NCI-H128 (cell line): ENCODE data around the gene CLASP1.

Experiments used
- DNase-seq: peaks from one replicate; lab custom pipeline; 2025; ENCODE audit not compliant: unreplicated experiment; lab: John Stamatoyannopoulos, UW

CLASP1 gene

DNA sequence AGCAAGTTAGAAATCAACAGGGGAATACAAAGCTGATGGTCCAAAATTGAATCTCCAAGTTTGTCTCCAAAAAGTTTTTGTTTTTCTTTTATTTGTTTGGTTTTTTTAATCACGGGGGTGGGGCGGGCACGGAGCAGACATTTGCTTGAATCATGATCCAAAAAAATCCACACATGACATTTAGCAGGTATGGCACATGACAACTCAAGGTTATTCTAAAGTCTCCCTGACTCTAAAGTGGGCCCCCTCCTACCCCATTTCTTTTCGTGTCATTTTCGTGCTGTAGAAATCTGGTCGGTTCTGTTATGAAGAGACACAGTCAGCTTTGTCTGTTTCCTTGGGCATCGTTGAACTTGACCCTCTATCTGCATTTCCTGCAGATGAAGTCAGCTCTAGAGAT, 104.0 kb downstream of the CLASP1 start:
- DNase-seq: no peak

DNA sequence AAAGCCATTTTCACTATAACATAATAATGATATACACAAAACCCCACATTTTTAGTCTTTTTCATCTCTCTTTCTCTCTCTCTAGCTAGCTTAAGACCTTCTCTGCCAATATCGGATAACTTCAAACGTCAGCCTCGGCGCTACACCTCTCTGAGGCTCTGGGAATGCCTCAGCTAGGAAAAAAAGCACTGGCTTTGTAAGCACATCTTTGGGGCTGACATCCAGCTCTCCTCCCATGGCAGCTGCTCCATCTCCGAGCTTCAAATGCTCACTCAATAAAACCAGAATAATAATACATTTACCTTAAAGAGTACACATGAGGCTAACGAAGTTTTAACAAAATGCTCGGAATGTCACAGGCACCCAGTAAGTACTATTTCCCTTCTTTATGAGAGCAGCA, 107.8 kb downstream of the CLASP1 start:
- DNase-seq: no peak

DNA sequence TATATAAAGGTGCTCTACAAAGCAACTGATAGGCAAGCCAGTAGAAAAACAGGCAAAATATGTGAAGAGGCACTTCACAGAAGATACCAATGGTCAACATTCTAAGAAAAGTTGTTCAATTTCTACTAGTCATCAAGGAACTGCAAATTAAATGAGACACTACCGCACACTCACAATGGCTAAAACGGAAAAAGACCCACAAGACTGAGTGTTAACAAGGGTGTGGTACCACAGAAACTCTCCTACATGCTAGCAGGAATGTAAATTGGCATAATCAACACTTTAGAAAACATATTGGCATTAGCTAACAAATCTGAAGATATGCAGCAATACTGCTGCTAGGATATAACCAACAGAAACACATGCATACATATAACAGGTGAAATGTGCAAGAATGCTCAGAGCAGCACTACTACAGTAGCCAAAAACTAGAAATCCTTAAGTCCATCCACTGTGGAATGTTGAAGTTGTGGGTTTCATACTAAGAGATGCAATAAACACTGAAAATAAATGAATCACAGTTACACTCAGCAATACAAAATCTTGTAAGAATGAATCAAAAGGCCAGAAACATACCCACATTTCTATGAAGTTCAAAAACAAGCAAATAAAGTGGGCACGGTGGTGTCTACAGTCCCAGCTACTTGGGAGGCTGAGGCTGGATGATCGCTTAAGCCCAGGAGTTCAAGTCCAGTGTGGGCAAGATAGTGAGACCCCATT, 109.4 kb downstream of the CLASP1 start:
- DNase-seq: no peak

DNA sequence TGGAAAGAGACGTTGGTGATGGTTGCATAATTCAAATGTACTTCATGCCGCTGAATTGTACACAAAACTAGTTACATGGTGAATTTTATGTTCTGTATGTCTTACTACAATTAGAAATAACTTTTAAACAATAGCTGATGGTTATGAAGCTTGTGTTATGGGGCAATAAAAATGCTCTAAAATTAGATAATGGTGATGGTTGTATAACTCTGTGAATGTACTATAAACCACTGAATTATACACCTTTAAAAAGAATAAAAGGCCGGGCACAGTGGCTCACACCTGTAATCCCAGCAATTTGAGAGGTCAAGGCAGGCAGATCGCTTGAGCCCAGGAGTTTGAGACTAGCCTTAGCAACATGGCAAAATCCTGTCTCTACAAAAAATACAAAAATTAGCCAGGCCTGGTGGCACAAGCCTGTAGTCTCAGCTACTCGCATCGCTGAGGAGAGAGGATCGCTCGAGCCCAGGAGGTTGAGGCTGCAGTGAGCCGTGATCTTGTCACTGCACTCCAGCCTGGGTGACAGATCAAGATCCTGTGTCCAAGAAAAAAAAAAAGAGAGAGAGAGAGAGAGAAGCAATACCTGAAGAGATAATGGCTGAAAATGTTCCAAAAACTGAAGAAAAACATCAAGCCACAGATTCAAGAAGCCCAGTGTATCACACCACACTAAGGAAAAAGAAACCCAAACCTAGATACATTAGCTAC, 112.3 kb downstream of the CLASP1 start:
- no peak for DNase-seq

DNA sequence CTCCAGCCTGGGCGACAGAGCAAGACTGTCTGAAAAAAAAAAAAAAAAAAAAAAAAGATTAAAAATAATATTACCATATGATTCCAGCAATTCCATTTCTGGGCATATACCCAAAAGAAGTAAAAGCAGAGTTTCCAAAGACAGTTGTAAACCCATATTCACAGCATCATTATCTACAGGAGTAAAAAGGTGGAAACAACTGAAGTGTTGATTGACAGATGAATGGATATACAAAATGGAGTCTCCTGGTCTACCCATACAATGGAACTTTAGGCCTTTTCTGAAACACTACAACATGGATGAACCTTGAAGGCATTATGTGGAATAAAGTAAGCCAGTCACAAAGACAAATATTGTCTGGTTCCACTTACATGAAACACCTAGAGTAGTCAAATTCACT, 112.9 kb downstream of the CLASP1 start:
- DNase-seq: no peak

DNA sequence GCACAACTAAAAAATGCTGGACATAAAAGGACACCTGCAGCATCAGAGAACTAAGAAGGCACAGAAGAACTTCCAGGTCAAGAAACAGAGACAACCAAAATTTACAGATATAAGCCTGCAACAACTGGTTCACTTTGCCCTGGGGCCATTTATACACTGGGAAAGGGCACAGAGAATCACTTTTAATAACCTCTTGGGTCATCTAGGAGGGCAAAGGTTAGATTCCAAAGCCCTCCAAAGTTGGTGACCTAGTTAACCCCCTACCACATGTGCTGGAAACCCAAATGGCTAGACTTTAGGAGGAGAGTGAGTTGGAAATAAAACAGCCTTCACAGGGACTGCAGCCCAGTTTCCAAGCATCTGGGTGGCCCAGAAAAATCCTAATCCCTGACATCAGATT, 115.3 kb downstream of the CLASP1 start:
- no peak for DNase-seq

DNA sequence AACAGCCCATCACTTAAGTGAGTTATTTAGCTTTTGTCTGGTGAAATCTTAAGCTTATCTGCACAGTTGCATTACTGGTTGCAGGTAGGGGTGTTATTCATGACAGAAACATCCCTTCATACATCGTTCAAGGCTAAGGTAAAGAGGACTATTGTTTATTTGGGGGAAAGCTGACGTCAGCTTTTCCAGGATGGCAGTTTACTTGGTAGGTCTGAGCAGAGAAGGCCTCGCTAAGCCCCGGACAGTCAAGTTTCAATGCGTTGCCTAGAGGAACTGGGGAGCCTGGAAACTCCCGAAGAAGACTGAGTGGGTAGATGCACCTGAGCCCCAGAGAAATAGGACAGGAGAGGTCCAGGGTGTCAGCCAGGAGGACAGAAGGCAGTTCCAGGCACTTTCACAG, 116.4 kb downstream of the CLASP1 start:
- no peak for DNase-seq

DNA sequence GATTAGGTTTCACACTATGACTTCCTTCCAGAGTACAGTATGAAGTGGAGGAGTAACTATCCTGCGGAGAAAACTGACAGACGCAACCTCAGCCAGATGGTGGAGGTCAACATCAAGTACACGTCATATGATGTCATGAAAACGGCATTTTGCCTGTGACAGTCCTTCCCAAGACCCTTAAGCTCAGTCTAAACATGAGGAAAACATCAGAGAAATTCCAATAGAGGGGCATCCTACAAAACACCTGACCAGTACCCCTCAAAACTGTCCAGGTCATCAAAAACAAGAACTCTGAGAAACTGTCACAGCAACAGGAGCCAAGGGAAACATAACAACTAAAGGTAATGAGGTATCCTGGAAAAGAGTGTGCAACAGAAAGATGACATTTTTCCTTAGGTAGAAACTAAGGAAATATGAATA, 116.9 kb downstream of the CLASP1 start:
- DNase-seq: no peak

DNA sequence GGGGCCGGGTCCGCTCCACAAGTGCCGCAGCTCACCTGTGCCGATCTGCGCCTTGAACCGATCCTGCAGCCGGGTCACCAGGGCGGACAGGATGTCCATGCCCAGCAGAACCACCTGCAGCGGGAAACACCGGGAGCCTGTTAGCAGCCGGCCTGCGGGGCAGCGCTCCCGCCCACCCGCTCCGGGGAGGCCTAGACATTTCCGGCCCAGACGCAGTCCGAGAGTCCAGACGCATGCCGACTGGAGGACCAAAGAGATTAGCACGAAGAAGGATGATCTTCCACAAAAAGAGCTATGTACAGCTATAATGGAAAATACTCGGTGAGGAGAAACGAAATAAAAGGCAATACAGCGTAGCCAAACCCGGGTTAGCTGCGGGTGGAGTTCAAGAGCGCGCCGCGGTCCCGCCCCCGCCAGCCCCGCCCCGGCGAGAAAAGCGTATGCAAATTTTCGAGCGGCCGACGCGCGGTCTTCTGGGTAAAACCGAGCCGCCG, 119.0 kb downstream of the CLASP1 start:
- DNase-seq: no peak

DNA sequence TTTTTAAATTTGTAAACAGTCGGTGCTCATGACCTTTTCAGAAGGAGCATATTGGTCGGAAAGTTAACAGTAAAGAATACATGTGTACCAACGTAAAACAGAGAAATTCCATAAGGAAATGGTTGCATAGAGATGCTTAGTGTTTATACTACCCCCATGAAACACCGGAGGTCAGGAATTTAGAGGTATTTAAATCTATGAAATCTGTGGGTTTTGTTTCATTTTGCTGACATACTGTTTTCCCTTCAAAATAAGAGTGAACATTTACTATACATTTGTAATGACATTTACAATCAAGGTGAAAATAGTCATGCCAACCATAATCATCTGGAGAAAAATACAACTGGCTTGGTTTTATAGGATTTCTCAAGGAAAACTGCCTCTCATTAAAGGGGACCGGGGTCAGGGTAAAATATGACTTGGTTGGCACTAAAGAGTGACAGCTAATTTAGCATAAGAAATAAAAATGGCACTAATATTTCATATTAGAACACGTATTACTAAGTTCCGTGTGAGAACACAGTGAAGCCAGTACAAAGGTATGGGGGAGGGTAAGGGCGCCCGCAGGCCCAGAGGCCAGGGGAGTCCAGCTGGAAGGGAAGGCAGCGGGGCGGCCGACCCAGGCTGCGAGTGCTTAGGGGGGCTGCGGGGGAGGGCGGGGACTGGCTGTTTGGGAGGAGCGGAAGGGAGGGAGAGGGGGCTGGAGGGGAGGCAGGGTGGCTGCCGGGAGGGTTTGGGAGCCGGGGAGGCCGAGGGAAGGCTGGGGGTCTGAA, 119.6 kb downstream of the CLASP1 start:
- no peak for DNase-seq

DNA sequence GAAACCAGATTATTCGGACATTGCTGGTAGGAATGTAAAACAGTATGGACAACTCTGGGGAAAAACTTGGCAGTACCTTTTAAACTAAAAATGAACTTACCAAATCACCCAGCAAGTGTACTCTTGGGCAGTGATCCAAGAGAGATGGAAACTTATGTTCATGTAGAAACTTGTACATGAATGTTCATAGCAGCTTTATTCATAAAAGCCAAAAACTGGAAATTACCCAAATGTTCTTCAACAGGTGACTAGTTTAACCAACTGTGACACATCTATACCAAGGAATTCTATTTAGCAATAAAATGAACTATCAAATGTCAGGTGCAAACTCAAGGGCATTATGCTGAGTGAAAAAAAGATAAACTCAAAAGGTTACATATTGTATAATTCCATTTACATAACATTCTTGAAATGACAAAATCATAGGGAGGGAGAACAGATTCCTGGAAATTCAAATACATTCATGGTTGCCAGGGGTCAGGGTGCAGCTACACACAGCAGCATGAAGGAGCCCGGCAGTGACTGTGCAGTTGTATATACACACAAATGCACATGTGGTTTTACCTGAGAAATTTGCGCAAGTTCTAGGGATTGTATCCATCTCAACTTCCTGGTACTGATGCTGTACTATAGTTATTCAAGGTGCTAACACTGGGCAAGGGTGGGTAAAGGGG, 122.1 kb downstream of the CLASP1 start:
- no peak for DNase-seq

DNA sequence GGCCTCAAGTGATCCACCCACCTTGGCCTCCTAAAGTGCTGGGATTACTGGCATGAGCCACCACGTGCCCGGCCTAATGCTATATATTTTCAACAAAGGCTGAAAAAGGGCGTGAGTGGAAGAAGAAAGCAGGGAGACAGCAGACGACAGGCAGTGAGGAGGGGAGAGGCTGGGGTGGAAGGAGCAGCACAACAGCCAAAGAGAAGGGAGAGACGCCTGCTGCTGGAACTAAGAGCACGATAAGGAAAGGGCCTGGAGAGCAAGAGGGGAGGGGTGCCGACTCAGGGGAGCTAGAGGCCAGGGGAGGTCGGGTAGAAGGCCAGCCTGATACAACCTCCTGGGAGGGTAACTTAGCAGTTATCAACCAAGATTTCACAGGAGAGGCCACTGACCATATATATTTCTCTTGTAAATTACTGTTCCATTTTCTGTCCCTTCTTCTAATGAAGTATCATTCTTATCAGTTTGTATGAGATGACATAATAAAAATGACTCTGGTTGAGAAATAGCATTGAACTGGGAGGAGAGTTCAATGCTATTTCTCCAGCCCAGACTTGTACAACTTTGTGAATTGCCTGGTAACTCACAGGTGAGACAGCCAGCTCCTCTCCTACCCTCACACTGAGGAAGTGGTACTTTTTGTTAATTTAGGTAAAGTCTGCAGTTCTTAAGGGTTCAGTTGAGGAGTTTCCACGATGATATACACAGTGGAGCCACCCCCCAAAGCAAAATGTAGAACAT, 124.4 kb downstream of the CLASP1 start:
- no peak for DNase-seq

DNA sequence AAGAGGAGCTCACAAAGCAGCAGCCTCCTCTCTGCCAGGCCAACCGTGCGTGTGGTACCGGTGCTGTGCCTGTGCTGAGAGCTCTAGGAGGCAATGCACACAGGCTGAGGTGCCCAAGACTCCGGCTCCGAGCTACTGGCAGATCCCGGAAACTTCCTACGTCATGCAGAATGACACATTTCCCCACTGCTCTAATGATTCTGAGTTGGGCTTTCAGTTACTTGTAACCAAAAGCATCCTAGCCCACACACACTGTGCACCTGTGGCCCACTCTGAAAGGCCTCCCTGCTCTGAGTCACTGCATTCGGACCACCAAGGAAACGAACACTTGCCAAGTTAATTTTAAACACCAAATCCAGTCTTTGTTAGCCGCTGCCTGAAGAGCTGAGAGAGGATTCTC, 127.9 kb downstream of the CLASP1 start:
- DNase-seq: no peak

DNA sequence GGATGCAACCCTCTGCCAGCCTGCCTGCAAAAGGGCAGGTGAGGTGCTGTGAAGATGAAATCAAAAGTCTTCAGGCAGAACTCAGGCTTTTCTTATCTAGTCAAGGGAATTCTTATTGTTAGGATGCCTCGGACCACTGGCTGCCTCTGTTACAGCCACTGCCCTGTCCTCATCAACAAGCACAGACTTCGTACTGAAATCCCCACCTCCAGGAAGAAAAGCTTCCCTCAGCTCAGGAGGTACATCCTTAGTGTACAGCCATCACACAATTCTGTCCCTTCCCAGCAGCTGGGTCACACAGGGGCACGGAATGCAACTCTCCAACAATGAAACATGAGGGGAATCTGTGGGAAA, 128.6 kb downstream of the CLASP1 start:
- no peak for DNase-seq

DNA sequence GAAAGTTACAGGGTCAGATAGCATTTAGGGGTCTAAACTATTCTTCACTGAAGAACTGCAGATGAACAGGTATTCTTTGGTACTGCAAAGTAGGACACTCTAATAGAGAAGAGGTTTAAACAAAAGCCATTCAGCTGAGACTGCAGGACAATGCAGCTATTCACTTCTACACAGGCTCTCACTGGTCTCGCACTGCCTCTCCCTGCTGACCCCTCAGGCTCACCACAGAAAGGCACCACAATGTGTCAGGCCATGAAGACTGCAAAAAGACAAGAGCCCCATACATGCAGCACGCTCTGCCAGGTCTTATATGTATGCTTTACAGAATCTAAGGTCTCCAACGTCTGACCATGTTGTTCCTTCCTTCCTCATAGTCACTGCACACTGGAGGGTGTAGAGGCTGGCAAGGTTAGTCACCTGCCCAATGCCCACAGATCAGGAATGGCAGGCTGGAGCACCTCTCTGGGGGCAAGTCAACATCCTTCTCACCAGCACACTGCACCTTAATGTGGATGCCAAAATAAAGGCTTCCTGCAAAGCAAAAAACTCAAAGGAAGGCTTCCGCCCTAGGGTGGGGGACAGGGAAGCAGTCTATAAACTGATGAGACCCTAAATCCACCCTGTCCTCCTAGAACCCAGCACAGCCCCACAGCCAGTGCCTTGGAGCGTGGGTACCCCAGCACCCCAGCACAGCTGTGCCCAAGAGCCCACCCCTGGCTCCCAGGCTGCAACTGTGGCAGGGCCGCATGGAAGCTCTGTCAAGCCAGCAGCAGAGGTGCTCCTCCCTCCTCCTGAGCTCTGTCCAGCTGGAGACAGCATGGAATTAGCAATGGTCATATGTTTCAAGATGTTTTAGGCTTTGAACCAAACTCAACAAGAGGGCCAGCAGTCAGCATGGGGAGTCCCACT, 129.3 kb downstream of the CLASP1 start:
- no peak for DNase-seq

DNA sequence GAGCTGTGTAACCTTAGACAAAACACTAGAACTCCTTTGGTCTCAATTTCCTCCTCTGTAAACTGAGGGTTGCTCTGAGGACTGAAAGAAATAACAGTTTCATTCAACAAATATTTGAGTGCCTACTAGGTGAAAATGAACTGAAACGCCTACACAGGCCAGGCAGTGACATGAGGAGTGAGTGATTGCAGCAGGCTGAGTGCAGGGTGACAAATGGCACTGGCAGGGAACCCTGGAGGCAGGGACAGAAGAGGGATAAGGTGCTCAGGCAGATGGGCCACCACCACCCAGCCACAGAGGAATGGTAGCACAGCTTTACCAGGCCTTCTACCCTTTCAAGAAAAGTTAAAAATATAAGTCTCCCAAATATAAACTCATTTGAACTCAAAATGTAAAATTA, 130.1 kb downstream of the CLASP1 start:
- no peak for DNase-seq

DNA sequence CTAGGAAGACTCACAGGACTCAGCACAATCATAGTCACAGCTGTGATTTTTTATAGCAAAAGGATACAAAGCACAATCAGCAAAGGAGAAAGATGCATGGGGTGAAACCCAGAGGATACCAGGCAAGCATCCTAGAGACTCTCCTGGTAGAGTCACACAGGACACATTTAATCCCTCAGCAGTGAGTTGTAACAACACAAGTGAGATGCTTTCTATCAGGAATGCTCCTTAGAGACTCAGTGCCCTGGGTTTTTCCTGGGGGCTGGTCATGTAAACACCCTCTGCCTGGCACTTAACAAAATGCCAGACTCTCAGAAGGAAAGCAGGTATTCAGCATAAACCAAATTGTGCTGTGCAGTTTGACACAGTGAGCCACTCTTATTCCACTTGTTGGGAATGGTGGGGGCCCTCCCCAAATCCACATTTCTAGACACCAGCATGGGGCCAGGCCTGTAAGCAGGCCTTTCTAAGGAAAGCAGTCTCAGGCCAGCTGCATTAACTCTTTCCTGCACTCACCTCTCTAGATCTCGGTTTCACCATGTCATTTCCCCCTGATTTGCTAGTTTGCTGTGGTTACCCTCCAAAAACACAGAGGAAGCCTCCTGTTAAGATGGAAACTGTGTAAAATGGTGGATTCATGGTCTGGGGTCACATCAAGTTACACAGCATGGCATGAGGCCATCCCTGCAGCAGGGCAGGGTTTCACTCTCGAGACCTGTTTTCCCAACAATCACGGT, 135.5 kb downstream of the CLASP1 start:
- no peak for DNase-seq

DNA sequence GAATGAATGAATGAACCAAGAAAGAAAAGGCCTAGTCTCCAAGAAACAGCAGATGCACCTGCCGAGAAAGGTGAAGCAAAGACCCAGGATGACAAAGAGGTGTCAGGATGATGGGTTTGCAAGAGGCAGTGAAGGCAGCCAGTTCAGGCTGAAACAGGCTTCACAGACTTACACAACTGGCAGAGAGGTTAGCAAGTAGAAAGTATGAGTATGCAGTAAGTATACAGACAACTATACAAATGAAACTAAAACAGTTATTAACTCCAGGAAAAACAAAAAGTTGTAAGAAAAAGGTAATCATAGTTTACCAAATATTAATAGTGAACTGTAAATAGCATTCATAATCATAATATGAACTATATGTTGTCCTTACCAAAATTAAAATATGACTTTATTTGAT, 138.4 kb downstream of the CLASP1 start:
- DNase-seq: no peak

DNA sequence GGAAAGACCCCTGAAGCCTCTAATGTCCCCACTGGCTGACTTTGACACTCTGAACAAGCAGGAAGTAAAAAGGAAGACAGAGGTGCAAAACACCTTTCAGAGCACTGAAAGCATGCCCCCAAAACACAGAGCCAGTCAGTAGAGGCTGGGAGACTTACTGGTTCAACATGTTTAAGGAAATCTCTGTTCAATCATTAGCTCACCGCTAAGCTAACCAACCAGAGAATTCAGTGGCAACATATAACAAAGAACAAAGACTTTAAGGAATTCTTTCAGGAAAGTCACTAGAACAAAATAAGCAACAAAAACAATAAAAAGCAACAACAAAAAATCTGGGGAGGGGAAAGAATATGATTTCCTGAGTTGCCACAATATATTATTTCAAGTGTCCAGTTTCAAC, 142.6 kb downstream of the CLASP1 start:
- DNase-seq: no peak
